ENCODE data around the gene RASSF6.
A peak's percentile ranks its signal among the peaks of the same experiment; 100 is the strongest.
"Not testable (repeated sequence)": the region's sequence is repeated elsewhere in the genome, so short reads cannot be mapped to it uniquely, and the experiment has no call there.

Gene RASSF6, protein sequence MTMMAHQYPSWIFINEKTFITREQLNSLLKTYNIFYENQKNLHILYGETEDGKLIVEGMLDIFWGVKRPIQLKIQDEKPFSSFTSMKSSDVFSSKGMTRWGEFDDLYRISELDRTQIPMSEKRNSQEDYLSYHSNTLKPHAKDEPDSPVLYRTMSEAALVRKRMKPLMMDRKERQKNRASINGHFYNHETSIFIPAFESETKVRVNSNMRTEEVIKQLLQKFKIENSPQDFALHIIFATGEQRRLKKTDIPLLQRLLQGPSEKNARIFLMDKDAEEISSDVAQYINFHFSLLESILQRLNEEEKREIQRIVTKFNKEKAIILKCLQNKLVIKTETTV

DNA sequence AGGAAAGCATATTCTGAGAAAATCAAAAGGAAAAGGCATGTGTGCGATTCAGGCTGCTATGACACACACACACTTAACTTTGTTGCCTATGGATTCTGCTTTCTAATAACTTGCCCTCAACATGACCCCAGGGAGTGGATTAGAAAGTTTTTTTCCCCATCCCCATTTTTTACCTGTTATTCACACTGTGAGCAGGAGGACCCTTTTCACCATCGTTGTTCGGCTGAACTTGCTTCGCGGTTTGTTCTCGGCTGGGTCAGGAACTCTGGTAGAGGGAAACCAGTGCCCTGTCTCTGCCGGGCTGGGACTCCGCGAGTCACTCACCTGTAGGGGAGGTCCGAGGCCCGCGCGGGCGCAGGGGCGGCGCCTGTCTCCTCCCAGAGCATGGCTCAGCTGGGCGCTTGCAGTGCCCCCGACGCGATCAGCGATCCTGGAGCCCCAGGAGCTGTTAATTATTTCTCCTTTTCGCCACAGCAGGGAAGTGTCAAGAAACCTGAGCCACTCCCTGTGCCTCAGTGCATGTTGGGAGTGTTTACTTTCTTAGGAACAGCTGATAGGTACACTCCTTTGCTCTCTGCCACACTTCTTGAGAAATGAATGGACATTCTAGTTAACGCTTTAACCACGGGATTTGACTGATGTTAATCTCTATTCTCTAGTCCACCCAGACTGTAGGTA, at the start of gene RASSF6:
RASSF6 (minus strand) TSS at position 322 of the 678 bp plus-strand sequence. CDS start 8,641 bp downstream, outside the sequence.
- peak; percentile 85 to 94 (median 86) for DNase-seq

- DNase-seq, result no peak
Observed at GRCh38 chr4:73669410-73670183, 49.4 kb upstream of the RASSF6 start.

GRCh38 chr4:73668782-73669201, 48.6 kb upstream of the RASSF6 start:
- DNase-seq, result peak in 2 of 3 experiments; percentile 27 to 92

GRCh38 chr4:73665924-73666323, 45.7 kb upstream of the RASSF6 start:
- DNase-seq, result not testable (repeated sequence)

DNA sequence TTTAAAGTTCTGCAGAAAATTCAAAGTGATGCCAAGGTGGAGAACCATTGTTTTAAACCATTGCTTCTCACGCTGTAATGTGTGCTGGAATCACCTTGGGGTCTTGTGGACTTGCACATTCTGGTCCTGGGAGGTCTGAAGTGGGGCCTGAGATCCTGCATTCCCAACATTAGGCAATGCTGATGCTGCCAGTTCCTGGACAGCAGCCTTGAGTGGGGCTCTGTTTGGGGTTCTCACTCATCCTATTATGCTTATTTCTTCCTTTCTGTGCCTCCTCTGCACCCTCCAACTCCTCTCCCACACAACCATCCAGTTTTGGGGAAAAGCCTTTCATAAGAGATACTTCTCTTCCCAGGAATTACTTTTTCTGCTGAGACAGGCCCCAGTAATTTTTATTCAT, 44.2 kb upstream of the RASSF6 start:
- DNase-seq, result no peak

GRCh38 chr4:73663576-73663975, 43.3 kb upstream of the RASSF6 start:
- DNase-seq, result no peak

GRCh38 chr4:73662709-73663546, 42.7 kb upstream of the RASSF6 start:
- DNase-seq, result peak; percentile 23 to 86 (median 74)

GRCh38 chr4:73661646-73662119, 41.4 kb upstream of the RASSF6 start:
- DNase-seq, result no peak

GRCh38 chr4:73660808-73661207, 40.6 kb upstream of the RASSF6 start:
- no peak for DNase-seq

GRCh38 chr4:73653695-73654106, 33.5 kb upstream of the RASSF6 start:
- DNase-seq, result peak; percentile 72 to 95 (median 92)

- no peak for DNase-seq
Observed at GRCh38 chr4:73650250-73650649, 30.0 kb upstream of the RASSF6 start.

- DNase-seq, result peak in 2 of 3 experiments; percentile 42 to 86
Observed at GRCh38 chr4:73648478-73648877, 28.2 kb upstream of the RASSF6 start.

DNA sequence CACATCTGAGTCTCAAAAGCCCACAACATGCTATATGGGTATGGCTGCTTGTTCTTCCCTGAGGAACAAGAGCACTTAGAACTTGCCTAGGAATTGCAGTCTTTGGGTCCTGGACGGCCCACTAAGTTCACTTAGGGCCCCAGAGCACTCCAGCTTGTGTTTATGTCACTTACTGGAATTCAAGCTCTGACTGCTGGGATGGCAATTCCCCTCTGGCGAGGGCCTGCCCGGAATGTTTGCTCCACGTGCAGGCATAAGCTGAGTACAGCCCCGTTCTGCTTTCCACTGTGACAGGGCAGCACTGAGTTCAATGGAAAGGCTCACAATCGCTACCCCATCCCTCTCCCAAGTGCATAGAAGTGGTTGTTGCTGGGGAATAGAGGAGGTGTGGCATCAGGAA, 25.9 kb upstream of the RASSF6 start:
- DNase-seq, result no peak

DNA sequence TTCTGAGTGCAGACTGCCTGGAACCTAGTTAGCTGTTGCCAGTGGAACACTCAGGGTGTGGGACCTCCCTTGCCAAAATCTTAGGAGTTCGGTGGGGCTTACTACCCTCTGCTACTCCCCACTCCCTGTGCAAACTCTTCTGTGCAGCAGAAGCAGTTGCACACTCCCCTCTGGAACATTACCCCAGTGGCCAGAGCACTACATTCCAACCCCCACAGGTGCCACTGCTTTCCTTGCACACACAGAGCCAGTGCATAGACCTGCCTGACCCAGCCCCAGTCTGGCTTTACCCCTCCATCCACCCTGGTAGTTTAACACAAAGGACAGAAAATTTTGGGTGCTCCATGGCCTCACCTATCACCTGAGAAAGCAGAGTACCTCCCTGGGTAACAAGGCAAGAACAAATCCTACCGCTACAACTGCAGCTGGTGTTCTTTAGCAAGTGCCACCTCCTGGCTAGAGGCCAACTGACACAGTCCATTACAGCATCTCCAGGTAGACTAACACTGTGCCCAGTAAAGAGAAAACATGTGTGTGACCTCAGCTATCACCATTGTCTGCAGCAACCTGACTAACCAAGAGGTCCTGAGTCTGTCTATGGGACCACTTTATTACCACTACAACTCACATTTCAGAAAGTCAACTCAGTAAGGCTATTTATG, 11.5 kb upstream of the RASSF6 start:
- peak in 2 of 3 experiments; percentile 20 to 37 for DNase-seq

- not testable (repeated sequence) for DNase-seq
Observed at GRCh38 chr4:73628834-73629233, 8.6 kb upstream of the RASSF6 start.

GRCh38 chr4:73621357-73621756, 1.1 kb upstream of the RASSF6 start:
- DNase-seq, result peak in 2 of 3 experiments; percentile 9 to 34

GRCh38 chr4:73619346-73619745, 890 bp downstream of the RASSF6 start:
- DNase-seq, result peak in 2 of 3 experiments; percentile 43 to 66

DNA sequence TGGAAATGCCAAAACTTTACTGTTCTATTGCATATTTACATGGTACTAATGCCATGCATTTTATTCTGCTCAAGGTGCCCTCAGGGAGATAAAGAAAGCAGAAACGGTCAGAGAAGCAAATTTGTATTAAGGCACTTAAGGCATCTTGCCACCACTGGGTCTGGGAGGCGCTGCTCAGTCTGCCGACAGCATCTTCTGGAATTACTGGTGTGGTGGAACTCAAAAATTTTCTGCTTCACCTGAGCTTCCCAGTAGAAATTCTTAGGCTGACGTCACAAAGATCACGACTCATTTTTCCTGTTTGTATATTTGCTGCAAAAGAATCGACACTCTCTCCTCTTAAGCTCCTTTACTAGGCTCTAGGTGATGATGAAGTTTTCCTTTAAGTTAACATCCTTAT, 3.0 kb downstream of the RASSF6 start:
- peak in 1 of 3 experiments; percentile 12 for DNase-seq

- DNase-seq, result no peak
Observed at GRCh38 chr4:73615613-73616012, 4.6 kb downstream of the RASSF6 start.

- no peak for DNase-seq
Observed at GRCh38 chr4:73614311-73614867, 5.8 kb downstream of the RASSF6 start.

- no peak for DNase-seq
Observed at GRCh38 chr4:73613130-73613529, 7.1 kb downstream of the RASSF6 start.

Measured in NCI-H1417 (cell line).